HepG2 (cell line): ENCODE measurements around the gene MRNIP. TPM values are rescaled to one million over a fixed set of nuclear protein-coding genes. Genes with fewer than 3 reads are reported as not detected.

ENCODE experiments used
- DNMT1 ChIP-seq: sonication (generic); formaldehyde crosslinking; IDR thresholded peaks from 2 replicates; pipeline ENCODE4 v1.5.1; 2020; ENCODE audit warnings: mild to moderate bottlenecking, missing genetic modification reagents
- FIP1L1 ChIP-seq: fragments of 200-400 bp; formaldehyde crosslinking; IDR thresholded peaks from 2 replicates; pipeline ENCODE4 v1.6.1; 2018; ENCODE audit warnings: low read depth, mild to moderate bottlenecking, low read length, moderate library complexity, borderline replicate concordance; ENCODE audit not compliant: insufficient read depth
- GZF1 ChIP-seq: sonication (generic); formaldehyde crosslinking; IDR thresholded peaks from 2 replicates; pipeline ENCODE4 v1.5.1; 2020; ENCODE audit warnings: mild to moderate bottlenecking, missing genetic modification reagents
- HMG20A ChIP-seq: IDR thresholded peaks from 2 replicates; pipeline ENCODE4 v1.6.1; 2016; ENCODE audit warnings: borderline replicate concordance
- HMGXB4 ChIP-seq, 2 experiments: sonication (generic) in 1 of 2; formaldehyde crosslinking in 1 of 2; IDR thresholded peaks; 2 replicates each; pipeline versions ENCODE4 v1.4.0 to v1.6.1; 2018 to 2020; ENCODE audit warnings: missing genetic modification reagents in 2 of 2, borderline replicate concordance in 1 of 2, low read depth in 1 of 2, mild to moderate bottlenecking in 1 of 2, missing biosample characterization in 1 of 2
- HOXA7 ChIP-seq: sonication (generic); formaldehyde crosslinking; IDR thresholded peaks from 2 replicates; pipeline ENCODE4 v1.8.1; 2022; ENCODE audit warnings: mild to moderate bottlenecking, missing genetic modification reagents, moderate library complexity
- IRF1 ChIP-seq: sonication (generic); formaldehyde crosslinking; IDR thresholded peaks from 2 replicates; pipeline ENCODE4 v1.4.0; 2020; ENCODE audit warnings: low read depth, mild to moderate bottlenecking, missing genetic modification reagents
- TEAD2 ChIP-seq: sonication (generic); formaldehyde crosslinking; IDR thresholded peaks from 2 replicates; pipeline ENCODE4 v1.9.0; 2021; ENCODE audit warnings: missing genetic modification reagents
- TOE1 ChIP-seq: sonication (generic); formaldehyde crosslinking; IDR thresholded peaks from 2 replicates; pipeline ENCODE4 v1.4.0; 2020; ENCODE audit warnings: mild to moderate bottlenecking, missing genetic modification reagents
- TSC22D2 ChIP-seq: sonication (generic); formaldehyde crosslinking; IDR thresholded peaks from 2 replicates; pipeline ENCODE4 v1.5.1; 2020; ENCODE audit warnings: missing genetic modification reagents, mild to moderate bottlenecking, borderline replicate concordance
- ZNF205 ChIP-seq: IDR thresholded peaks from 2 replicates; pipeline ENCODE4 v1.6.1; 2018; ENCODE audit warnings: missing biosample characterization, missing genetic modification reagents
- ZNF34 ChIP-seq: sonication (generic); formaldehyde crosslinking; IDR thresholded peaks from 2 replicates; pipeline ENCODE4 v1.4.0; 2020; ENCODE audit warnings: mild to moderate bottlenecking, missing genetic modification reagents, borderline replicate concordance
- ZNF451 ChIP-seq: sonication (generic); formaldehyde crosslinking; IDR thresholded peaks from 2 replicates; pipeline ENCODE4 v1.5.0; 2020; ENCODE audit warnings: mild to moderate bottlenecking, missing genetic modification reagents
- ZNF841 ChIP-seq: sonication (generic); formaldehyde crosslinking; IDR thresholded peaks from 2 replicates; pipeline ENCODE4 v1.8.1; 2023; ENCODE audit warnings: missing genetic modification reagents, borderline replicate concordance
- polyA plus RNA-seq, 8 experiments: library from polyadenylated mRNA; depleted of rRNA in 3 of 8; stranded (reverse) in 7 of 8; unstranded in 1 of 8; fragments of >200 nt; fragmentation: Illumina TruSeq in 4 of 8; extraction: Trizol in 4 of 8; gene quantifications; 2 replicates each; pipeline versions ENCODE4 v1.2.1 to v1.2.3, GENCODE V29; 2011 to 2016; ENCODE audit warnings: low read depth in 4 of 8, missing spikeins in 1 of 8, mixed read lengths in 1 of 8; ENCODE audit not compliant: insufficient read depth in 1 of 8
- total RNA-seq, 5 experiments: library from RNA; depleted of rRNA; stranded (reverse); fragments of >200 nt; fragmentation: Illumina TruSeq; extraction: Trizol; gene quantifications; 2 replicates each; pipeline ENCODE4 v1.2.3, GENCODE V29; 2016; ENCODE audit warnings: low read depth in 1 of 5
- TF ChIP-seq, protein P1 (sequence below): sonication (generic); formaldehyde crosslinking; IDR thresholded peaks from 2 replicates; pipeline ENCODE4 v1.5.0; 2020; ENCODE audit warnings: mild to moderate bottlenecking, missing genetic modification reagents, borderline replicate concordance
- TF ChIP-seq, protein P2 (sequence below): sonication (generic); formaldehyde crosslinking; conservative IDR thresholded peaks from 2 replicates; pipeline ENCODE4 v1.4.0; 2020; ENCODE audit warnings: missing genetic modification reagents

MRNIP gene
- total and polyA plus RNA-seq, 2 of the 13 experiments (the other 11 are each of a cell fraction or from before 2014, with no cell fraction given): 15.5 to 34.1 TPM

- peak; percentile 13 to 55; a peak in 3 of 4 replicates for TF ChIP-seq HMGXB4 (CRISPR knock-in tag; IDR thresholded peaks at IDR 0.05; ENCODE audit: borderline replicate concordance in 1 of 2, low read depth in 1 of 2)
- TF ChIP-seq TEAD2 (CRISPR knock-in tag): no peak
- TF ChIP-seq TSC22D2 (CRISPR knock-in tag): no peak
- no peak for TF ChIP-seq HMG20A (CRISPR knock-in tag)
- TF ChIP-seq ZNF841: no peak
- 0 out of 2 replicates have a peak, but pooled peaks have one; percentile 36 for TF ChIP-seq ZNF34
- TF ChIP-seq DNMT1: no peak
- TF ChIP-seq, protein P1, sequence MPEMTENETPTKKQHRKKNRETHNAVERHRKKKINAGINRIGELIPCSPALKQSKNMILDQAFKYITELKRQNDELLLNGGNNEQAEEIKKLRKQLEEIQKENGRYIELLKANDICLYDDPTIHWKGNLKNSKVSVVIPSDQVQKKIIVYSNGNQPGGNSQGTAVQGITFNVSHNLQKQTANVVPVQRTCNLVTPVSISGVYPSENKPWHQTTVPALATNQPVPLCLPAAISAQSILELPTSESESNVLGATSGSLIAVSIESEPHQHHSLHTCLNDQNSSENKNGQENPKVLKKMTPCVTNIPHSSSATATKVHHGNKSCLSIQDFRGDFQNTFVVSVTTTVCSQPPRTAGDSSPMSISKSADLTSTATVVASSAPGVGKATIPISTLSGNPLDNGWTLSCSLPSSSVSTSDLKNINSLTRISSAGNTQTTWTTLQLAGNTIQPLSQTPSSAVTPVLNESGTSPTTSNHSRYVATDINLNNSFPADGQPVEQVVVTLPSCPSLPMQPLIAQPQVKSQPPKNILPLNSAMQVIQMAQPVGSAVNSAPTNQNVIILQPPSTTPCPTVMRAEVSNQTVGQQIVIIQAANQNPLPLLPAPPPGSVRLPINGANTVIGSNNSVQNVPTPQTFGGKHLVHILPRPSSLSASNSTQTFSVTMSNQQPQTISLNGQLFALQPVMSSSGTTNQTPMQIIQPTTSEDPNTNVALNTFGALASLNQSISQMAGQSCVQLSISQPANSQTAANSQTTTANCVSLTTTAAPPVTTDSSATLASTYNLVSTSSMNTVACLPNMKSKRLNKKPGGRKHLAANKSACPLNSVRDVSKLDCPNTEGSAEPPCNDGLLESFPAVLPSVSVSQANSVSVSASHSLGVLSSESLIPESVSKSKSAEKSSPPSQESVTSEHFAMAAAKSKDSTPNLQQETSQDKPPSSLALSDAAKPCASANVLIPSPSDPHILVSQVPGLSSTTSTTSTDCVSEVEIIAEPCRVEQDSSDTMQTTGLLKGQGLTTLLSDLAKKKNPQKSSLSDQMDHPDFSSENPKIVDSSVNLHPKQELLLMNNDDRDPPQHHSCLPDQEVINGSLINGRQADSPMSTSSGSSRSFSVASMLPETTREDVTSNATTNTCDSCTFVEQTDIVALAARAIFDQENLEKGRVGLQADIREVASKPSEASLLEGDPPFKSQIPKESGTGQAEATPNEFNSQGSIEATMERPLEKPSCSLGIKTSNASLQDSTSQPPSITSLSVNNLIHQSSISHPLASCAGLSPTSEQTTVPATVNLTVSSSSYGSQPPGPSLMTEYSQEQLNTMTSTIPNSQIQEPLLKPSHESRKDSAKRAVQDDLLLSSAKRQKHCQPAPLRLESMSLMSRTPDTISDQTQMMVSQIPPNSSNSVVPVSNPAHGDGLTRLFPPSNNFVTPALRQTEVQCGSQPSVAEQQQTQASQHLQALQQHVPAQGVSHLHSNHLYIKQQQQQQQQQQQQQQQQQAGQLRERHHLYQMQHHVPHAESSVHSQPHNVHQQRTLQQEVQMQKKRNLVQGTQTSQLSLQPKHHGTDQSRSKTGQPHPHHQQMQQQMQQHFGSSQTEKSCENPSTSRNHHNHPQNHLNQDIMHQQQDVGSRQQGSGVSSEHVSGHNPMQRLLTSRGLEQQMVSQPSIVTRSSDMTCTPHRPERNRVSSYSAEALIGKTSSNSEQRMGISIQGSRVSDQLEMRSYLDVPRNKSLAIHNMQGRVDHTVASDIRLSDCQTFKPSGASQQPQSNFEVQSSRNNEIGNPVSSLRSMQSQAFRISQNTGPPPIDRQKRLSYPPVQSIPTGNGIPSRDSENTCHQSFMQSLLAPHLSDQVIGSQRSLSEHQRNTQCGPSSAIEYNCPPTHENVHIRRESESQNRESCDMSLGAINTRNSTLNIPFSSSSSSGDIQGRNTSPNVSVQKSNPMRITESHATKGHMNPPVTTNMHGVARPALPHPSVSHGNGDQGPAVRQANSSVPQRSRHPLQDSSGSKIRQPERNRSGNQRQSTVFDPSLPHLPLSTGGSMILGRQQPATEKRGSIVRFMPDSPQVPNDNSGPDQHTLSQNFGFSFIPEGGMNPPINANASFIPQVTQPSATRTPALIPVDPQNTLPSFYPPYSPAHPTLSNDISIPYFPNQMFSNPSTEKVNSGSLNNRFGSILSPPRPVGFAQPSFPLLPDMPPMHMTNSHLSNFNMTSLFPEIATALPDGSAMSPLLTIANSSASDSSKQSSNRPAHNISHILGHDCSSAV: no peak
- TF ChIP-seq IRF1 (CRISPR knock-in tag): no peak
- no peak for TF ChIP-seq ZNF205 (CRISPR knock-in tag)
- no peak for TF ChIP-seq HOXA7 (CRISPR knock-in tag)
- no peak for TF ChIP-seq TOE1 (CRISPR knock-in tag)
- TF ChIP-seq FIP1L1: no peak
- TF ChIP-seq GZF1 (CRISPR knock-in tag): no peak; the same call in 1 of the 2 replicates
- no peak for TF ChIP-seq ZNF451
- TF ChIP-seq, protein P2, sequence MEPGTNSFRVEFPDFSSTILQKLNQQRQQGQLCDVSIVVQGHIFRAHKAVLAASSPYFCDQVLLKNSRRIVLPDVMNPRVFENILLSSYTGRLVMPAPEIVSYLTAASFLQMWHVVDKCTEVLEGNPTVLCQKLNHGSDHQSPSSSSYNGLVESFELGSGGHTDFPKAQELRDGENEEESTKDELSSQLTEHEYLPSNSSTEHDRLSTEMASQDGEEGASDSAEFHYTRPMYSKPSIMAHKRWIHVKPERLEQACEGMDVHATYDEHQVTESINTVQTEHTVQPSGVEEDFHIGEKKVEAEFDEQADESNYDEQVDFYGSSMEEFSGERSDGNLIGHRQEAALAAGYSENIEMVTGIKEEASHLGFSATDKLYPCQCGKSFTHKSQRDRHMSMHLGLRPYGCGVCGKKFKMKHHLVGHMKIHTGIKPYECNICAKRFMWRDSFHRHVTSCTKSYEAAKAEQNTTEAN (CRISPR knock-in tag): no peak; the same call in 1 of the 2 replicates
Observed at GRCh38 chr5:179820483-179821297, 37.9 kb downstream of the MRNIP start, which contains the start of gene SQSTM1 (continued).
